Fibroblast of pulmonary artery (primary cell): ENCODE results near the gene NOL4L.

Experiments
- DNase-seq: peaks from one replicate; pipeline ENCODE4 v3.0.0-alpha.2; 2010; ENCODE audit warnings: low read depth
- H3K4me3 ChIP-seq: replicated peaks from 2 replicates; pipeline ENCODE4 v1.5.1; 2011; ENCODE audit warnings: low read depth, mild to moderate bottlenecking, control low read depth, low read length, moderate library complexity
- TF ChIP-seq, protein P1 (sequence below): IDR thresholded peaks from 2 replicates; pipeline ENCODE4 v1.5.1; 2011; ENCODE audit warnings: mild to moderate bottlenecking, control low read depth, low read length, inconsistent platforms; ENCODE audit errors: missing control alignments

The NOL4L gene

DNA sequence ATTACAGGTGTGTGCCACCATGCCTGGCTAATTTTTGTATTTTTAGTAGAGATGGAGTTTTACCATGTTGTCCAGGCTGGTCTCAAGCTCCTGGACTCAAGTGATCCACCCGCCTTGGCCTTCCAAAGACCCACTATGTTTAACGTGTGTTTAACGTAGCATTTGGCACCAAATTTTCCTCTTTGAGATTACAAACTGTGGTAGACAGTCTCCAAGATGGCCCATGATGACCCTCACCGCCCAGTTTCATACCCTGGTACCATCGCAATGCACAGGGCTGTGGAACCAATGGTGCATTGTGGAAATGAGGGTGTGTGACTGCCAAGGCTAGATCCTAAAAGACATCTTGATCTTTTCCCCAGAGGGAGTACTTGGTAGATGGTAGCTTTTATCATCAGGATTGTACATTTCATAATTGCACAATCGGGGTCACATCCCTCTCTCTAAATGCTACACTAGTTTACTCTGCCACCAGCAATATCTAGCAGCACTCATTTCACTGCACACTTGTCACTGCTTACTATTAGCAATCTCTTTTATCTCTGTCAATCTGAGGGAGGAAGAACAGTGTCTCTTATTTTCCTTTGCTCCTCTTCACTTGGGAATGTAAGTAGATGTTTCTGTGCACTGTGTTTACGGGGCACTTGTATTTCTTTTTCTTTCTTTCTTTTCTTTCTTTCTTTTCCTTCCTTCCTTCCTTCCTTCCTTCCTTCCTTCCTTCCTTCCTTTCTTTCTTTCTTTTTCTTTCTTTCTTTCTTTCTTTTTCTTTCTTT, 96.9 kb downstream of the NOL4L start:
- H3K4me3 ChIP-seq = no peak overlapping the region
- TF ChIP-seq, protein P1, sequence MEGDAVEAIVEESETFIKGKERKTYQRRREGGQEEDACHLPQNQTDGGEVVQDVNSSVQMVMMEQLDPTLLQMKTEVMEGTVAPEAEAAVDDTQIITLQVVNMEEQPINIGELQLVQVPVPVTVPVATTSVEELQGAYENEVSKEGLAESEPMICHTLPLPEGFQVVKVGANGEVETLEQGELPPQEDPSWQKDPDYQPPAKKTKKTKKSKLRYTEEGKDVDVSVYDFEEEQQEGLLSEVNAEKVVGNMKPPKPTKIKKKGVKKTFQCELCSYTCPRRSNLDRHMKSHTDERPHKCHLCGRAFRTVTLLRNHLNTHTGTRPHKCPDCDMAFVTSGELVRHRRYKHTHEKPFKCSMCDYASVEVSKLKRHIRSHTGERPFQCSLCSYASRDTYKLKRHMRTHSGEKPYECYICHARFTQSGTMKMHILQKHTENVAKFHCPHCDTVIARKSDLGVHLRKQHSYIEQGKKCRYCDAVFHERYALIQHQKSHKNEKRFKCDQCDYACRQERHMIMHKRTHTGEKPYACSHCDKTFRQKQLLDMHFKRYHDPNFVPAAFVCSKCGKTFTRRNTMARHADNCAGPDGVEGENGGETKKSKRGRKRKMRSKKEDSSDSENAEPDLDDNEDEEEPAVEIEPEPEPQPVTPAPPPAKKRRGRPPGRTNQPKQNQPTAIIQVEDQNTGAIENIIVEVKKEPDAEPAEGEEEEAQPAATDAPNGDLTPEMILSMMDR = no peak
- no peak for DNase-seq

- no peak for DNase-seq
- no peak overlapping the region for H3K4me3 ChIP-seq
- TF ChIP-seq, protein P1 = no peak
These were observed 97.8 kb downstream of the NOL4L start for GRCh38 chr20:32487381-32487780.

GRCh38 chr20:32485770-32486478, 99.2 kb downstream of the NOL4L start:
- no peak for DNase-seq
- TF ChIP-seq, protein P1 = no peak
- no peak overlapping the region for H3K4me3 ChIP-seq

DNA sequence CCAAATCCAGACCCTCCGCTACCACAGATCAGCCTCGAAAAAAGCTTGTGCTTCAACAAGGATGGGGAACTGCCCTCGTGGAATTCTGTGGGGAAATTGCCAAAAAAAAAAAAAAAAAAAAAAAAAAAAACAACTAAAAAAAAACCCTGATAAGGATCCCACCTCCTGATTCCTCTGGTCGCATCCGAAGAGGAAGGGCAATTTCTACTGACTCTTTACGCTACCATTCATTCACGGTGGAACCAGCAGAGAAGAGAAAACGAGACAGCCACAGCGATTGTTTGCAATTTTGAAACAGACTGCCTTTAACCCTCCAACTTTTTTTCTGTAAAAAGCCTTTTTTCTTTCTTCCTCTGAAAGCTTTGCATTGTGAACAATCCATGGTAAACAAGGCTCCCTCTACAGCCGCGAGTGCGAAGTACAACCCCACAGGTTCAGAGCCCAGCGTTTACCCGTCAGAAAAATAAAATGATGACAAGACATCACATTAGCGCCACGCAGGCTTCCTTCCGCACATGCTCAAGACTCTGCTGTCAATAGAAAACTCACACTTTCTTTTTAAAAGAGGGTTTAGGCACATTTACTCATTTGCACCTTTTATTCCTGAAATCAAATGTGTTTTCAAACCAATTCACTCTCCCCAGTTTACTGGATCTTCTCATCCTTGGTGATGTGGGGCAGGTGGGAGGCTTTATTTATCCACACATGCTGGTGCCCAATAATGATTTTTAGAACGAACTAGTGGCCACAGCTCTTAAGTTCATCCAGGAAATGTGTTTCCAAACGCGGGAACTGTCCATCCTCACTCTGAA, 100.0 kb downstream of the NOL4L start:
- TF ChIP-seq, protein P1 = peak; percentile 87
- H3K4me3 ChIP-seq = peak overlapping the region; percentile 70
- peak; percentile 86 for DNase-seq

GRCh38 chr20:32484225-32484957, 100.7 kb downstream of the NOL4L start:
- TF ChIP-seq, protein P1 = no peak
- peak overlapping the region; percentile 70 for H3K4me3 ChIP-seq
- peak; percentile 29 for DNase-seq
